GM12875 (cell line): ENCODE measurements around the gene DQX1.

Experiments used
- H3K4me3 ChIP-seq: one replicate; pipeline ENCODE4 v1.5.1; 2011; ENCODE audit warnings: low read depth, low read length, control low read depth
- CTCF ChIP-seq: IDR thresholded peaks from 2 replicates; pipeline ENCODE4 v1.5.1; 2011; ENCODE audit warnings: low read depth, mild to moderate bottlenecking, control low read depth, inconsistent platforms, low read length, moderate library complexity, borderline replicate concordance; ENCODE audit not compliant: insufficient read depth

The DQX1 gene

DNA sequence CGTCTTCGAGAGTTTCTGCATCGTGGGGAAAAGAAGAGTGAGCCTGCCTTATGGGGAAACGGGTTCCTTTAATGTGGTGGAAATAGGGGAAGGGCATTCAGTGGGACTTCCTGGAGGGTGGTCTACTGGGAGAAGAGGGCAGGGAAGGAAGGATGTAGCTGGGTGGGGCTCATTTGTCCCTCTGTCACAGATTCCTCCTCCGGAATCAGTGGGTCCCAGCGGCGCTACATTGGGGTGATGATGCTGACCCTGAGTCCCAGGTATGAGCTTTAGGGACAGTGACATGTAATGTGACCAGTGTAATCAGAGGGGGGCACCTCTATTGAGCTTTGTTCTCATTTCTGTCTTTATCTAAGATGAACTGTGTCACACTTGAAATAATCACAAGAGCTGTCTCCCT lies 5.6 kb upstream of the DQX1 start:
- no peak for TF ChIP-seq CTCF
- H3K4me3 ChIP-seq: peak overlapping the region; percentile 82

- no peak for TF ChIP-seq CTCF
- H3K4me3 ChIP-seq: peak overlapping the region; percentile 82
Measured at GRCh38 chr2:74530239-74531187, 4.5 kb upstream of the DQX1 start.

DNA sequence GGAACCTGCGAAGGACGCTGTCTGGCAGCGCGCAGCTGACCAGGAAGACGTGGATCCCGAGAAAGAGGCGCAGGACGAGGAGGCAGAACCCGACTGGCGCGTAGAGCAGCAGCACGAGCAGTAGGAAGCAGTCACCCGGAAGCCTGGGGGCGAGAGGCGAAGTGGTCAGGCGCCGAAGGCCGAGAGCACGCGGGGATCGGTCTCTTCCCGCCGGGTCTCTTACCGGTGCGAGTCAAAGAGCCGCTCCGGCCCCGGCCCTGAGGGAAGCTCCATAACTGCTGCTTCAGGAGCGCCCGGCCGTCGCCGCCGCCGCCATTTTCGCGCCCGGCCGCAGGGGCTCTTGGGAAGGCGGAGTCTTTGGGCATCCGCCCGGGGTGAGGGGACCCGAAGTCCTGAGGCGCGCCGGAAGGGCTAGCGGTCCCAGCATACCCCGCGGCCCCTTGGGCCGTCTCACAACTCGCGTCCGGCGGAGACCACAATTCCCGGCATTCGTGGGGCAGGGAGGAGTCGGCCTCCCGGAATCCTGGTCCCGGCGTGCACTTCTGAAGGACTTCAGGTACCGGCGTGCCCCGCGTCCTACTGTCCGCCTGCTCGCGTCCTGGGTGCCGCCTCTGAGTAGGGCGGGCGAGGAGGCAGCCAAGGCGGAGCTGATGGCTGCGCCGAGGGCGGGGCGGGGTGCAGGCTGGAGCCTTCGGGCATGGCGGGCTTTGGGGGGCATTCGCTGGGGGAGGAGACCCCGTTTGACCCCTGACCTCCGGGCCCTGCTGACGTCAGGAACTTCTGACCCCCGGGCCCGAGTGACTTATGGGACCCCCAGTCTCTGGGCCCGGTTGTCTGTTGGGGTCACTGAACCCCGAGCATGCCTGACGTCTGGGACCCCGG lies 3.6 kb upstream of the DQX1 start, which contains the start of the genes AUP1 and HTRA2:
TSS of gene AUP1 (minus strand) at position 350 of the 882 bp plus-strand sequence. CDS start at position 273, 77 bp downstream.
TSS of gene HTRA2 (plus strand) at position 577 of the 882 bp plus-strand sequence. CDS start at position 651, 74 bp downstream.
- peak within 1 kb of the TSS; percentile 82 for H3K4me3 ChIP-seq
- no peak for TF ChIP-seq CTCF

DNA sequence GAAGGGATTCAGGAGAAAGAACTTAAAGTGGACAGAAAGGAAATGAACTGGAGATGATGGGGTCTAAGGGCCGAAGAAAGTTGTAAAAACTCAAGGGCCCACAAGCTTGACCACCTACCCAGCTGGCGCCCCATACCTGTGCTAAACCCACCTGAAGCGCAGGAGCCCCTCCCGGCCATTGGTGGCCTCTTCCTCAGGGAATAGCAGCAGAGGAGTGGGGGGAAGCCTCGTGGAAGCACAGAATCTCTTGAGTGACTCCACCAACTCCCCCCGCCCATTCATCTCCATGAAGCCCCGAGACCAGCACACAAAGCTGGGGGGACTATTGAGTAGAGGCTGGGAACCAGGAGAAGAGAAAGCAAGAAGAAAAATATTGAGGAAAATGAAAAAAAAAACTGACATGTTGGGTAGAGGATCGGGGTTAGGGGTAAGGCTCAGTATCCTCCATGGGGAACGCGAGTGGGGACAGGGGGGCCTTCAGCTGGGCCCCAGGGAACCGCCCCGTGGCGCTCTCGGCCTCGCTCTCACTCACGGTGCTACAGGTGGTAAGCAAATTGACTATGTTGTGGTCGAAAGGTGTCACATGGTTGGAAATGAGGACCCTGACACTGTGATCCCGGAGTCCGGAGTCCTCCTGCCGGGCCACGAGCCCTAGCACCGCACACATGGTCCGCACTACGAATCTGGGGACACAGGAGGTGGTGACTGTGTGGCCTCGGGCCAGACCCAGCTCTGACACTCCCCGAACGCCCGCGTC lies 2.7 kb upstream of the DQX1 start:
- H3K4me3 ChIP-seq: peak overlapping the region; percentile 82
- peak; percentile 17; the same call in 1 of the 2 replicates for TF ChIP-seq CTCF

DNA sequence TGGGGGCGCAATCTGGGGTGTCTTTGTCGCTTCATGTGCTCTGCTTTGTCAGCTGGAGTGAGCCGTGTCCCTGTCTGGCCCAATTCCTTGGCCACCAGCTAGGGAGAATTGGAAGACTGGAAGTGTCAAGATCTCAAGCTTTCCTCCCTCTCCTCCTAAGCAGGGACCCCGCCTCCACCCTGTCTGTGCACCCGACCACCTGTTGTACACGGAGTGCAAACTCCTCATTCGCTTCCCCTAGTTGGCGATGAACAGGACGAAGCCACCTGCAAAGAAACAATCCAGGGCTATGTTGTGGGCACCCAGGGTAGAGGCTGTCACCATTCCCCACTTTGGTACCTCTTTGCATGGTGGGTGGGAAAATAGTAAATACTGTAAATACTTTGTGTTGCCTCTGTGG lies 1.7 kb upstream of the DQX1 start:
- no peak for TF ChIP-seq CTCF
- H3K4me3 ChIP-seq: no peak overlapping the region

- no peak overlapping the region for H3K4me3 ChIP-seq
- no peak for TF ChIP-seq CTCF
Measured at GRCh38 chr2:74526649-74527230, 709 bp upstream of the DQX1 start.
